Posterior vena cava (tissue), 2 donors: Measurements from ENCODE around the gene DBT. TPM values are rescaled to one million over a fixed set of nuclear protein-coding genes. Genes with fewer than 3 reads are reported as not detected.

ENCODE experiments used
- DNase-seq: peaks from one replicate; pipeline ENCODE4 v3.0.0-alpha.2; 2020; ENCODE audit warnings: low spot score
- intact Hi-C, 2 donors: fragments of 100-400 bp; cut with DNase I; formaldehyde crosslinking; loops; one replicate each; pipeline versions ENCODE4 v1.14.1 to v1.14.2; 2022 to 2023
- microRNA-seq, 2 donors: library from miRNA; unstranded; fragments of <30 nt; microRNA quantifications; one replicate each; pipeline ENCODE4 v1.2.0, GENCODE V29; 2020 to 2021; ENCODE audit warnings: borderline microRNAs expressed in 2 of 2
- total RNA-seq, 2 donors: library from RNA; stranded (reverse); fragmentation: NEBNext Ultra II Directional; extraction: Animal tissue kit (Norgen Biotek cat#: 25700); gene quantifications; one replicate each; pipeline ENCODE4 v1.2.1, GENCODE V29; 2021
- donor health status: DM: yes; HTN: yes; CAD: no.
- donor health status: DM: yes; HTN: yes; CAD: no.

Gene DBT
- total RNA-seq, 2 donors from 2014 or later: 11.6 to 13.3 TPM

DNA sequence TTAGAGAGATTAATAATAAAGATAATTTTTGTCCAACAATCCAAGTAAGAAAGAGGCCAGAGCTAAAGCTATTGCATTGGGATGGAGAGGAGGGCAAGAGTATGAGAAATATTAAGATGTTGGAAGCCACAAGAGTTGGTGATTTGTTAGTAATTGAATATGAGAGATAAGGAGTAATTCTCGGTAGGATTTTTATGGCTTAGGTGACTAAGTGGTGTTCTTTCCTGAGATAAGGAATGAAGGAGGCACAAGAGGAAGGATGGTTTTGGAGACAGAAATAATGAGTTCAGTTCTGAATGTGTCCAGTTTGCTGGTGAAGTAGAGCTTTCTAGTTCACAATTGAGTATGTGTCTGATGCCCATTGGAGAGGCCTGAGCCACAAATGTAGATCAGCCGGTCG lies 107.3 kb downstream of the DBT start:
- intact Hi-C loops: loop anchor here in 1 of 2 donors (10.0 kb wide), 1 partner anchor 258 kb away; no protein-coding TSS in a partner anchor

GRCh38 chr1:100141192-100141591 lies 108.4 kb downstream of the DBT start:
- intact Hi-C loops: loop anchor here in 1 of 2 donors (10.0 kb wide), 1 partner anchor 256 kb away; no protein-coding TSS in a partner anchor
- no peak for DNase-seq

More for the DNA sequence above, 107.3 kb downstream of the DBT start:
- DNase-seq: no peak

GRCh38 chr1:100137602-100138001 lies 112.0 kb downstream of the DBT start:
- intact Hi-C loops: loop anchor here in 1 of 2 donors (10.0 kb wide), 1 partner anchor 757 kb away; the partner anchor contains the start of genes EXTL2 and SLC30A7
- no peak for DNase-seq

Small RNAs within 50 kb of the gene (microRNA-seq; reads per million reads assigned to microRNA genes)
- 0 reads per million in 2 donors for gene MIR553

Other genes starting within 250 kb of the DBT start
- 1 to 10 TPM; 2.3 to 2.9 TPM for gene SASS6, start 116.9 kb downstream of the DBT start, total RNA-seq
- 10 to 100 TPM; 12.6 to 17.7 TPM for gene TRMT13, start 116.7 kb downstream of the DBT start, total RNA-seq
- gene LRRC39, start 71.6 kb downstream of the DBT start, total RNA-seq: under 1 TPM; 0.51 to 0.71 TPM
- gene RTCA, start 16.4 kb upstream of the DBT start, total RNA-seq: 10 to 100 TPM; 19.7 to 29.4 TPM
- 1 to 10 TPM; 6.5 to 7.5 TPM for gene CDC14A, start 102.7 kb upstream of the DBT start, total RNA-seq